ENCODE results near the gene PAFAH2. TPM values are rescaled to one million over a fixed set of nuclear protein-coding genes. Genes with fewer than 3 reads are reported as not detected.

PAFAH2 gene
- total RNA-seq, 1 donor from 2014 or later: 6.3 TPM

- peaks cover 4% of the 10 kb centered on the region for H3K4me1 Mint-ChIP-seq (ENCODE audit: low read depth, unreplicated experiment)
- TF ChIP-seq CTCF (IDR thresholded peaks at IDR 0.05; ENCODE audit: partially characterized antibody, unreplicated experiment): no peak
- no peak for DNase-seq
- peaks cover 3% of the 10 kb centered on the region for H3K27me3 Mint-ChIP-seq (ENCODE audit: unreplicated experiment)
- H3K36me3 Mint-ChIP-seq (ENCODE audit: unreplicated experiment): peaks cover 16% of the 10 kb centered on the region
- no peak overlapping the region for H3K4me3 Mint-ChIP-seq (ENCODE audit: unreplicated experiment)
- no peaks in the 10 kb centered on the region for H3K9me3 Mint-ChIP-seq (ENCODE audit: unreplicated experiment)
- no peak overlapping the region for H3K27ac Mint-ChIP-seq (ENCODE audit: unreplicated experiment)
Measured at GRCh38 chr1:25959611-25960010, 38.3 kb downstream of the PAFAH2 start.

- peaks cover 8% of the 10 kb centered on the region for H3K4me1 Mint-ChIP-seq (ENCODE audit: low read depth, unreplicated experiment)
- no peak for TF ChIP-seq CTCF (IDR thresholded peaks at IDR 0.05; ENCODE audit: partially characterized antibody, unreplicated experiment)
Measured at GRCh38 chr1:25958465-25958864, 39.4 kb downstream of the PAFAH2 start.

GRCh38 chr1:25955553-25955952 lies 42.3 kb downstream of the PAFAH2 start:
- peaks cover 3% of the 10 kb centered on the region for H3K27me3 Mint-ChIP-seq (ENCODE audit: unreplicated experiment)
- H3K36me3 Mint-ChIP-seq (ENCODE audit: unreplicated experiment): peaks cover 16% of the 10 kb centered on the region
- H3K27ac Mint-ChIP-seq (ENCODE audit: unreplicated experiment): no peak overlapping the region
- TF ChIP-seq CTCF (IDR thresholded peaks at IDR 0.05; ENCODE audit: partially characterized antibody, unreplicated experiment): no peak
- peaks cover 9% of the 10 kb centered on the region for H3K4me1 Mint-ChIP-seq (ENCODE audit: low read depth, unreplicated experiment)
- peaks cover 10% of the 10 kb centered on the region for H3K9me3 Mint-ChIP-seq (ENCODE audit: unreplicated experiment)
- H3K4me3 Mint-ChIP-seq (ENCODE audit: unreplicated experiment): no peak overlapping the region
- DNase-seq: no peak

More at GRCh38 chr1:25958465-25958864, 39.4 kb downstream of the PAFAH2 start:
- no peak for DNase-seq
- H3K36me3 Mint-ChIP-seq (ENCODE audit: unreplicated experiment): peaks cover 16% of the 10 kb centered on the region
- no peak overlapping the region for H3K4me3 Mint-ChIP-seq (ENCODE audit: unreplicated experiment)
- no peak overlapping the region for H3K27ac Mint-ChIP-seq (ENCODE audit: unreplicated experiment)
- H3K27me3 Mint-ChIP-seq (ENCODE audit: unreplicated experiment): peaks cover 3% of the 10 kb centered on the region
- H3K9me3 Mint-ChIP-seq (ENCODE audit: unreplicated experiment): peaks cover 4% of the 10 kb centered on the region

- peak overlapping the region; percentile 68 for H3K27ac Mint-ChIP-seq (ENCODE audit: unreplicated experiment)
- DNase-seq: no peak
- peaks cover 8% of the 10 kb centered on the region for H3K36me3 Mint-ChIP-seq (ENCODE audit: unreplicated experiment)
- no peak overlapping the region for H3K4me3 Mint-ChIP-seq (ENCODE audit: unreplicated experiment)
- peaks cover 9% of the 10 kb centered on the region for H3K4me1 Mint-ChIP-seq (ENCODE audit: low read depth, unreplicated experiment)
- H3K27me3 Mint-ChIP-seq (ENCODE audit: unreplicated experiment): peaks cover 3% of the 10 kb centered on the region
- TF ChIP-seq CTCF (IDR thresholded peaks at IDR 0.05; ENCODE audit: partially characterized antibody, unreplicated experiment): no peak
- H3K9me3 Mint-ChIP-seq (ENCODE audit: unreplicated experiment): peaks cover 10% of the 10 kb centered on the region
Measured at GRCh38 chr1:25954282-25954938, 43.5 kb downstream of the PAFAH2 start.

GRCh38 chr1:25952841-25953401 lies 44.9 kb downstream of the PAFAH2 start:
- Mint-ChIP-seq H3K27me3 (ENCODE audit: unreplicated experiment) (peaks cover 6% of the 10 kb centered on the region), H3K27ac (ENCODE audit: unreplicated experiment) (peak overlapping the region; percentile 78), H3K9me3 (ENCODE audit: unreplicated experiment) (peaks cover 10% of the 10 kb centered on the region), H3K36me3 (ENCODE audit: unreplicated experiment) (no peaks in the 10 kb centered on the region), H3K4me3 (ENCODE audit: unreplicated experiment) (peak overlapping the region; percentile 23), H3K4me1 (ENCODE audit: low read depth, unreplicated experiment) (peaks cover 11% of the 10 kb centered on the region)
- TF ChIP-seq CTCF (IDR thresholded peaks at IDR 0.05; ENCODE audit: partially characterized antibody, unreplicated experiment): no peak
- DNase-seq: peak; percentile 67

Measured in glutamatergic neuron (in vitro differentiated cells).